GM18499 (cell line): ENCODE data around the gene SCN4B.

ENCODE experiments used
- ATAC-seq: cut with Tn5 transposase; IDR thresholded peaks from one replicate; pipeline ENCODE4 v1.9.1; 2021; ENCODE audit warnings: moderate number of reproducible peaks; ENCODE audit not compliant: insufficient read depth, unreplicated experiment

SCN4B gene

GRCh38 chr11:118155776-118156530 lies 3.3 kb upstream of the SCN4B start:
- no peak for ATAC-seq

- ATAC-seq, result no peak
These were observed 2.0 kb upstream of the SCN4B start for GRCh38 chr11:118154641-118155040.

- ATAC-seq, result no peak
These were observed 1.4 kb upstream of the SCN4B start for GRCh38 chr11:118153976-118154375.

GRCh38 chr11:118153516-118153915 lies 893 bp upstream of the SCN4B start:
- no peak for ATAC-seq

GRCh38 chr11:118152020-118152551 lies 537 bp downstream of the SCN4B start:
- ATAC-seq, result no peak

GRCh38 chr11:118151431-118151830 lies 1.2 kb downstream of the SCN4B start:
- no peak for ATAC-seq

GRCh38 chr11:118149493-118149892 lies 3.1 kb downstream of the SCN4B start:
- ATAC-seq, result no peak

- no peak for ATAC-seq
These were observed 3.8 kb downstream of the SCN4B start for GRCh38 chr11:118148856-118149255.

GRCh38 chr11:118148240-118148639 lies 4.4 kb downstream of the SCN4B start:
- no peak for ATAC-seq

GRCh38 chr11:118147502-118147901 lies 5.1 kb downstream of the SCN4B start:
- ATAC-seq, result no peak

GRCh38 chr11:118146554-118146953 lies 6.1 kb downstream of the SCN4B start:
- no peak for ATAC-seq

GRCh38 chr11:118145285-118146227 lies 7.1 kb downstream of the SCN4B start:
- peak; percentile 80 for ATAC-seq

- no peak for ATAC-seq
These were observed 8.0 kb downstream of the SCN4B start for GRCh38 chr11:118144301-118145268.

- ATAC-seq, result no peak
These were observed 8.9 kb downstream of the SCN4B start for GRCh38 chr11:118143661-118144185.

- no peak for ATAC-seq
These were observed 9.8 kb downstream of the SCN4B start for GRCh38 chr11:118142809-118143208.

GRCh38 chr11:118142081-118142480 lies 10.5 kb downstream of the SCN4B start:
- no peak for ATAC-seq

GRCh38 chr11:118139578-118139977 lies 13.0 kb downstream of the SCN4B start:
- ATAC-seq, result no peak

- ATAC-seq, result no peak
These were observed 13.7 kb downstream of the SCN4B start for GRCh38 chr11:118138839-118139420.

- ATAC-seq, result no peak
These were observed 15.8 kb downstream of the SCN4B start for GRCh38 chr11:118136801-118137200.
